ENCODE measurements around the gene ADAMTS2.

Gene ADAMTS2

DNA sequence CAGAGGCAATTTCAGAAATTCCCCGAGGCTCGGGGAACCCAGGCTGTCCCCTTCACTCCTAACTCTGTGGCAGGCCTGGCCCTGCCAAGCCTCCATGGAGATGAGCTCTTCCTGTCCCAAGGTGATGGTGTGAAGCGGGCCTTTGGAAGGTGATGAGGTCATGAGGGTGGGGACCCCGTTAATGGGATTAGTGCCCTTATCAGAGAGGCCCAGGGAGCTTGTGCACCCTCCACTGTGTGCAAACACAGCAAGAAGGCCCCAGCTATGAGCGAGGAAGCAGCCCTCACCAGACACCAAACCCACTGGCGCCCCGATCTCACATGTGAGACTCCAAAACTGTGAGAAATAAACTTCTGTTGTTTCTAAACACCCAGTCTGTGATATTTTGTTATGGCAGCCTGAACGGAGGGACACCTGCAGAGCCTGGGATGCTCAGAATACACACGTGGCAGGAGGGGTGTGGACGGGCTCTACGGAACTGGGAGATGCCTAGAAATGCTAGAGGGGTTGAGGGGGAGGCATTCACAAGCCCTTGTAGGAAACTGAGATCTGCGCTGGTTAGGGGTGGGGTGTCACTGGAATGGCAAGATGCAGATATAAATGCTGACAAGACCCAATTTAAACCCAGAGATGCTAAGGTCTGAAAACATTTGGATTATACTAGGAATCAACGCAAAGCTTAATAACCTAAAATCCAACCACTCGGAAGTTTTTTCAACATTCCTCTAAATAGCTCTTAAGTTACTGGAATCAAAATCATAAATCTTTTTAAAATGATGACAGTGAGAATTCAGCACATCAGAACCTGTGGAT, 46.9 kb downstream of the ADAMTS2 start:
- no peak overlapping the region for H3K4me3 ChIP-seq (ENCODE audit: low read length)
- no peaks in the 10 kb centered on the region for H3K27me3 ChIP-seq (ENCODE audit: control insufficient read depth, insufficient read depth, low read length)
- H3K36me3 ChIP-seq (ENCODE audit: control insufficient read depth, insufficient read depth, low read length): no peaks in the 10 kb centered on the region
- H3K4me1 ChIP-seq (ENCODE audit: control insufficient read depth, insufficient read depth, low read length): peaks cover 9% of the 10 kb centered on the region
- H3K9ac ChIP-seq (ENCODE audit: low read length): no peak overlapping the region
- H3K27ac ChIP-seq (ENCODE audit: low read depth, low read length): no peak overlapping the region

GRCh38 chr5:179297486-179298180, 47.6 kb downstream of the ADAMTS2 start:
- H3K27ac ChIP-seq (ENCODE audit: low read depth, low read length): no peak overlapping the region

GRCh38 chr5:179297026-179297425, 48.2 kb downstream of the ADAMTS2 start:
- H3K4me1 ChIP-seq (ENCODE audit: control insufficient read depth, insufficient read depth, low read length): peaks cover 9% of the 10 kb centered on the region
- no peak overlapping the region for H3K27ac ChIP-seq (ENCODE audit: low read depth, low read length)
- no peak overlapping the region for H3K4me3 ChIP-seq (ENCODE audit: low read length)

More at GRCh38 chr5:179297486-179298180, 47.6 kb downstream of the ADAMTS2 start:
- Histone ChIP-seq H3K4me3 (ENCODE audit: low read length) (no peak overlapping the region), H3K9ac (ENCODE audit: low read length) (no peak overlapping the region), H3K27me3 (ENCODE audit: control insufficient read depth, insufficient read depth, low read length) (no peaks in the 10 kb centered on the region), H3K36me3 (ENCODE audit: control insufficient read depth, insufficient read depth, low read length) (no peaks in the 10 kb centered on the region), H3K4me1 (ENCODE audit: control insufficient read depth, insufficient read depth, low read length) (peaks cover 9% of the 10 kb centered on the region)

GRCh38 chr5:179296150-179296821, 49.0 kb downstream of the ADAMTS2 start:
- H3K9ac ChIP-seq (ENCODE audit: low read length): no peak overlapping the region
- no peaks in the 10 kb centered on the region for H3K27me3 ChIP-seq (ENCODE audit: control insufficient read depth, insufficient read depth, low read length)
- H3K27ac ChIP-seq (ENCODE audit: low read depth, low read length): no peak overlapping the region
- no peak overlapping the region for H3K4me3 ChIP-seq (ENCODE audit: low read length)
- H3K4me1 ChIP-seq (ENCODE audit: control insufficient read depth, insufficient read depth, low read length): peaks cover 9% of the 10 kb centered on the region
- H3K36me3 ChIP-seq (ENCODE audit: control insufficient read depth, insufficient read depth, low read length): no peaks in the 10 kb centered on the region

More at GRCh38 chr5:179297026-179297425, 48.2 kb downstream of the ADAMTS2 start:
- H3K27me3 ChIP-seq (ENCODE audit: control insufficient read depth, insufficient read depth, low read length): no peaks in the 10 kb centered on the region
- no peaks in the 10 kb centered on the region for H3K36me3 ChIP-seq (ENCODE audit: control insufficient read depth, insufficient read depth, low read length)
- H3K9ac ChIP-seq (ENCODE audit: low read length): no peak overlapping the region

- Histone ChIP-seq H3K27ac (ENCODE audit: low read depth, low read length) (no peak overlapping the region), H3K9ac (ENCODE audit: low read length) (no peak overlapping the region), H3K4me3 (ENCODE audit: low read length) (no peak overlapping the region), H3K4me1 (ENCODE audit: control insufficient read depth, insufficient read depth, low read length) (peaks cover 9% of the 10 kb centered on the region), H3K27me3 (ENCODE audit: control insufficient read depth, insufficient read depth, low read length) (no peaks in the 10 kb centered on the region), H3K36me3 (ENCODE audit: control insufficient read depth, insufficient read depth, low read length) (no peaks in the 10 kb centered on the region)
These were observed 49.5 kb downstream of the ADAMTS2 start for GRCh38 chr5:179295778-179296149.

DNA sequence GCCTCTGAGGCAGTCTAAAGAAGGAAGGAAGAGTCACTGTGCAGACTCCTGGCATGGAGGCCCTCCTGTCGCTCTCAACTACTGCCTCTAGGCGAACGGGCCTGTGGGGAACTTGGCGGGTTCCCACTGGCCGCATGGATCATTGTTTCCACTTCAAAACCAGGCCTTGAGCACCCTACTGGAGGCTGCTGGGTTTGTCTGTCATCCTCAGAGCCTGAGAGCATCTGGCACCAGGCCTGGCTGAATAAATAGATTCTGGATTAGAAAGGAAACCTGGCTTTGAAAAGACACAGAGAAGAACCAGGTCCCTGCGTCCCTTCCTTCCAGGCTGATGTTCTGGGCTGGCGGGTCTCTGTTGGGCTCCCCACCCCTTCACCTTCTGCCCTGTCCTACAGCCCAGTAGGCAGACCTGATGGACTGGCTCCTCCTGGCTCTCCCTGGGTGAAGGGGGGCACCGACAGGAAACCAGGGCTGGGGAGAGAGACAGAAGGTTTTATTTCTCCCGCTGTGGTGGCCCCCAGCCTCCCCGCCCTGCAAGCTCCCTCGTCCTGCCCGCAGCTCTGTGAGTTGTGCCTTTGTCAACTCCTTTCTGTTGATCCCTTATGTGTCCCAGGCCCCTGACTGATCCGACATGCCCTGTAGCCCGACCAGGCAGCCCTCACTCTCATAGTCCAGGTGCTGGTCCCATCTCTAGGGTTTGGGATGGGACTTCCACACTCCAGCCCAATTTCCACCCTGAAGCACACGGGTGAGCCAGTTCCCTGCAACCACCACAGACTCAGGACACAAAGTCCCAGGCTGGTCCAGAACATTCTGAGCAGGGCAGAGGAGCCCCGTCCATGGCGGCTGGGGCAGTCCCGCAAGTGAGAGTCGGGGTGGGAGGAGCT, 50.1 kb downstream of the ADAMTS2 start:
- Histone ChIP-seq H3K4me1 (ENCODE audit: control insufficient read depth, insufficient read depth, low read length) (peaks cover 9% of the 10 kb centered on the region), H3K36me3 (ENCODE audit: control insufficient read depth, insufficient read depth, low read length) (no peaks in the 10 kb centered on the region), H3K4me3 (ENCODE audit: low read length) (no peak overlapping the region), H3K27me3 (ENCODE audit: control insufficient read depth, insufficient read depth, low read length) (no peaks in the 10 kb centered on the region), H3K27ac (ENCODE audit: low read depth, low read length) (peak overlapping the region; percentile 58), H3K9ac (ENCODE audit: low read length) (no peak overlapping the region)

GRCh38 chr5:179294131-179294780, 51.0 kb downstream of the ADAMTS2 start:
- Histone ChIP-seq H3K9ac (ENCODE audit: low read length) (no peak overlapping the region), H3K4me3 (ENCODE audit: low read length) (no peak overlapping the region), H3K4me1 (ENCODE audit: control insufficient read depth, insufficient read depth, low read length) (peaks cover 9% of the 10 kb centered on the region), H3K27ac (ENCODE audit: low read depth, low read length) (peak overlapping the region; percentile 58), H3K27me3 (ENCODE audit: control insufficient read depth, insufficient read depth, low read length) (no peaks in the 10 kb centered on the region), H3K36me3 (ENCODE audit: control insufficient read depth, insufficient read depth, low read length) (no peaks in the 10 kb centered on the region)

GRCh38 chr5:179292681-179293635, 52.3 kb downstream of the ADAMTS2 start:
- Histone ChIP-seq H3K27me3 (ENCODE audit: control insufficient read depth, insufficient read depth, low read length) (no peaks in the 10 kb centered on the region), H3K36me3 (ENCODE audit: control insufficient read depth, insufficient read depth, low read length) (no peaks in the 10 kb centered on the region), H3K4me3 (ENCODE audit: low read length) (no peak overlapping the region), H3K4me1 (ENCODE audit: control insufficient read depth, insufficient read depth, low read length) (peaks cover 10% of the 10 kb centered on the region), H3K9ac (ENCODE audit: low read length) (no peak overlapping the region), H3K27ac (ENCODE audit: low read depth, low read length) (no peak overlapping the region)

DNA sequence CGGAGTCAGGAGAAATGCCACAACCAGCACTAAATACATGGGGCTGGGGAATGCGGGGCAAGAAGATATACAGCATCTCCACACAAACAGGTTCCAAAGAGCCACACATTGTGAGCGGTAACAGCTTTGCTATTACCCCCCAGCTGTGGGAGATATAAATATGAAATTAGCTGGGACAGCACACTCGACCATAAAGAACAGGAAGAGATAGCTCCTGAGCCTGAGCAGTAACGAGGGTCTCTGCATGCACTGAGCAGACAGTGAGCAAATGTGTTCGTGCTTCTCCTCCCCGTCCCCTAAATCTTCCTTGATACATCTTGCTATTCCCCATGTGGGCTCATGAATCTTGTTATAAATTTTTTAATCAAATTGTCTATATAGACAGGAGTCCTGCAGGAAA, 53.1 kb downstream of the ADAMTS2 start:
- Histone ChIP-seq H3K9ac (ENCODE audit: low read length) (no peak overlapping the region), H3K4me1 (ENCODE audit: control insufficient read depth, insufficient read depth, low read length) (peaks cover 12% of the 10 kb centered on the region), H3K27ac (ENCODE audit: low read depth, low read length) (no peak overlapping the region), H3K27me3 (ENCODE audit: control insufficient read depth, insufficient read depth, low read length) (no peaks in the 10 kb centered on the region), H3K36me3 (ENCODE audit: control insufficient read depth, insufficient read depth, low read length) (no peaks in the 10 kb centered on the region), H3K4me3 (ENCODE audit: low read length) (no peak overlapping the region)

- Histone ChIP-seq H3K4me3 (ENCODE audit: low read length) (no peak overlapping the region), H3K27me3 (ENCODE audit: control insufficient read depth, insufficient read depth, low read length) (no peaks in the 10 kb centered on the region), H3K4me1 (ENCODE audit: control insufficient read depth, insufficient read depth, low read length) (peaks cover 12% of the 10 kb centered on the region), H3K36me3 (ENCODE audit: control insufficient read depth, insufficient read depth, low read length) (no peaks in the 10 kb centered on the region), H3K9ac (ENCODE audit: low read length) (no peak overlapping the region), H3K27ac (ENCODE audit: low read depth, low read length) (no peak overlapping the region)
These were observed 54.4 kb downstream of the ADAMTS2 start for GRCh38 chr5:179290681-179291540.

All from rectal smooth muscle tissue (tissue), 1 donor.